Measurements from ENCODE around the gene ACOXL. TPM values are rescaled to one million over a fixed set of nuclear protein-coding genes. Genes with fewer than 3 reads are reported as not detected.

The ACOXL gene
- total RNA-seq, 4 donors from 2014 or later = 0.64 TPM; not detected in 3

DNA sequence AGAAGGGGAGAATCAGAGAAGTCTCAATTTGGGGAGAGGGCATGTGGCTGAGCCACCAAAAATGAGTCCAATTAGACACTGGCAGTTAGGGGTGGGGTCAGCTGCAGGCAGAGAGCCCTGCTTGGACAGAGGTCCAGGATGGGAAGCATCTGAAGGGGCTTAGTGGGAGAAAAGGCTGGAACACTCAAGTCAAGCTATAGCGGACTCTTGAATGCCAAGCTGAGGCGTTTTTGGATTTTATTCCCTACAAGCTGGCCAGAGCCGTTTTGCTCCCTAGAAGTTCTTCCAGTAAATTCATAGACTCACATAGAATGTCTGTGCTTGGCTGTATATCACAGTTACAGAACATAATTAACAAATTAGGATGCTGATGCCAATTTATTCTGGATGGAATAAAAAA, 172.8 kb downstream of the ACOXL start:
- WGBS = 76% methylated on average over 3 of the region's 3 CpGs
- TF ChIP-seq POLR2AphosphoS5 (IDR thresholded peaks at IDR 0.05) (no peak), EP300 (IDR thresholded peaks at IDR 0.05) (no peak), POLR2A (IDR thresholded peaks at IDR 0.05) (no peak)
- TF ChIP-seq, protein P1, sequence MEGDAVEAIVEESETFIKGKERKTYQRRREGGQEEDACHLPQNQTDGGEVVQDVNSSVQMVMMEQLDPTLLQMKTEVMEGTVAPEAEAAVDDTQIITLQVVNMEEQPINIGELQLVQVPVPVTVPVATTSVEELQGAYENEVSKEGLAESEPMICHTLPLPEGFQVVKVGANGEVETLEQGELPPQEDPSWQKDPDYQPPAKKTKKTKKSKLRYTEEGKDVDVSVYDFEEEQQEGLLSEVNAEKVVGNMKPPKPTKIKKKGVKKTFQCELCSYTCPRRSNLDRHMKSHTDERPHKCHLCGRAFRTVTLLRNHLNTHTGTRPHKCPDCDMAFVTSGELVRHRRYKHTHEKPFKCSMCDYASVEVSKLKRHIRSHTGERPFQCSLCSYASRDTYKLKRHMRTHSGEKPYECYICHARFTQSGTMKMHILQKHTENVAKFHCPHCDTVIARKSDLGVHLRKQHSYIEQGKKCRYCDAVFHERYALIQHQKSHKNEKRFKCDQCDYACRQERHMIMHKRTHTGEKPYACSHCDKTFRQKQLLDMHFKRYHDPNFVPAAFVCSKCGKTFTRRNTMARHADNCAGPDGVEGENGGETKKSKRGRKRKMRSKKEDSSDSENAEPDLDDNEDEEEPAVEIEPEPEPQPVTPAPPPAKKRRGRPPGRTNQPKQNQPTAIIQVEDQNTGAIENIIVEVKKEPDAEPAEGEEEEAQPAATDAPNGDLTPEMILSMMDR (IDR thresholded peaks at IDR 0.05) = no peak
- Histone ChIP-seq H3K4me3 (no peak overlapping the region), H3K9me3 (no peaks in the 10 kb centered on the region), H3K27ac (no peak overlapping the region), H3K36me3 (no peaks in the 10 kb centered on the region), H3K4me1 (no peaks in the 10 kb centered on the region), H3K27me3 (no peaks in the 10 kb centered on the region)
- DNase-seq (ENCODE audit: low spot score in 2 of 2) = no peak

GRCh38 chr2:110906613-110907298, 174.4 kb downstream of the ACOXL start:
- 90% methylated on average over 6 of the region's 6 CpGs for WGBS
- TF ChIP-seq, protein P1 (IDR thresholded peaks at IDR 0.05) = no peak
- no peak overlapping the region for H3K27ac ChIP-seq
- H3K36me3 ChIP-seq = no peaks in the 10 kb centered on the region
- H3K27me3 ChIP-seq = no peaks in the 10 kb centered on the region
- H3K4me3 ChIP-seq = no peak overlapping the region
- no peak for DNase-seq (ENCODE audit: low spot score in 2 of 2)
- no peaks in the 10 kb centered on the region for H3K4me1 ChIP-seq
- peaks cover 6% of the 10 kb centered on the region for H3K9me3 ChIP-seq

DNA sequence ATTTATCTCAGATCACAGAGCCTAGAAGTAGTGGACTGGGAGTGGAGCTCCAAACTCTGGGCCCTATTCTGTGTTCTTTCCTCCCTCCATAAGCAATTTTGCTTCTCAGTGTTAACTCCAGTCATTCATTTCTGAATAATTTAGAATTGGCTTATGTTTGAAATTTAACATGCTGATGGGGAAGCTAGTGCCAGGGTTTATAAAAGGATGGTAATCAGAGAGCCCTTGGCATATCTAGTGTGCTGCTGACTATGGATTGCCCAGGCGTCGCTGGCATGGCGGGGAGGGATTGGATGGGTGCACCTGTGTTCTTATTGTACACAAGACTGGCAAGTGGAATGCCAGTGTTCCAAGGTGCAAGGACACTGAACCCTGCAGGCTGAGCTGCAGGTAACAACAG, 177.1 kb downstream of the ACOXL start:
- H3K9me3 ChIP-seq = peaks cover 10% of the 10 kb centered on the region
- H3K27ac ChIP-seq = no peak overlapping the region
- TF ChIP-seq, protein P1 (IDR thresholded peaks at IDR 0.05) = no peak
- TF ChIP-seq POLR2AphosphoS5 (IDR thresholded peaks at IDR 0.05) (no peak), EP300 (IDR thresholded peaks at IDR 0.05) (no peak), POLR2A (IDR thresholded peaks at IDR 0.05) (no peak)
- no peaks in the 10 kb centered on the region for H3K4me1 ChIP-seq
- no peak for DNase-seq (ENCODE audit: low spot score in 2 of 2)
- H3K27me3 ChIP-seq = peaks cover 4% of the 10 kb centered on the region
- H3K4me3 ChIP-seq = no peak overlapping the region
- H3K36me3 ChIP-seq = no peaks in the 10 kb centered on the region
- 92% methylated on average over 3 of the region's 3 CpGs for WGBS

DNA sequence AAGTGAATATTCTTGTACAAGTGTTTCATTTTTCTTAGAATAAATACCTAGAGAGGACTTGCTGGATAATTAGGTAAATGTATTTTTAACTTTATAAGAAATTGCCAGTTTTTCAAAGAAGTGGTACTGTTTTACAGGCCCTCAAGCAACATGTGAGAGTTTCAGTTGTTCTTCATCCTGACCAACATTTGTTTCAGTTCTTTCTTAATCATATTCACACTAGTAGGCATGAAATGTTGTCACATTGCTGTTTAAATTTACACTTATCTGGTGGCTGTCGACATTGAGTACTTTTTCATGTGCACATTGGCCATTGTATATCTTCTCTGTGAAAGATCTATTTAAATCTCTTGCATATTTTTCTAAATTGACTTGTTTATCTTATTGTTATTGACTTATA, 178.1 kb downstream of the ACOXL start:
- DNase-seq (ENCODE audit: low spot score in 2 of 2) = no peak
- Histone ChIP-seq H3K9me3 (peaks cover 10% of the 10 kb centered on the region), H3K4me1 (no peaks in the 10 kb centered on the region), H3K4me3 (no peak overlapping the region), H3K27me3 (peaks cover 4% of the 10 kb centered on the region), H3K36me3 (no peaks in the 10 kb centered on the region), H3K27ac (no peak overlapping the region)
- 76% methylated on average over 1 of the region's 1 CpG for WGBS
- no peak for TF ChIP-seq POLR2AphosphoS5 (IDR thresholded peaks at IDR 0.05)
- TF ChIP-seq, protein P1 (IDR thresholded peaks at IDR 0.05) = no peak
- no peak for TF ChIP-seq POLR2A (IDR thresholded peaks at IDR 0.05)
- TF ChIP-seq EP300 (IDR thresholded peaks at IDR 0.05) = no peak

- Histone ChIP-seq H3K27me3 (peaks cover 3% of the 10 kb centered on the region), H3K4me1 (no peaks in the 10 kb centered on the region), H3K36me3 (no peaks in the 10 kb centered on the region), H3K27ac (no peak overlapping the region), H3K4me3 (no peak overlapping the region), H3K9me3 (no peaks in the 10 kb centered on the region)
- WGBS = 100% methylated on average over 1 of the region's 1 CpG
- TF ChIP-seq, protein P1 (IDR thresholded peaks at IDR 0.05) = no peak
- TF ChIP-seq POLR2AphosphoS5 (IDR thresholded peaks at IDR 0.05) (no peak), POLR2A (IDR thresholded peaks at IDR 0.05) (no peak), EP300 (IDR thresholded peaks at IDR 0.05) (no peak)
- DNase-seq (ENCODE audit: low spot score in 2 of 2) = no peak
Observed at GRCh38 chr2:110919738-110920137, 187.4 kb downstream of the ACOXL start.
